Astrocyte of the cerebellum (primary cell): ENCODE data around the gene NOP14.

Experiments
- DNase-seq: peaks from one replicate; pipeline ENCODE4 v3.0.0-alpha.2; 2011; ENCODE audit warnings: low read depth
- H3K4me3 ChIP-seq: 2 replicates; pipeline ENCODE4 v1.5.1; 2011; ENCODE audit warnings: mild to moderate bottlenecking, low read depth, low read length, moderate library complexity
- CTCF ChIP-seq: IDR thresholded peaks from 2 replicates; pipeline ENCODE4 v1.5.1; 2012; ENCODE audit warnings: low read length, low read depth, moderate library complexity, mild to moderate bottlenecking; ENCODE audit errors: missing control alignments
- in situ Hi-C: cut with HindIII; loops from 2 replicates; pipeline ENCODE4 v1.10.0; 2017; ENCODE audit warnings: low sequenced_read_pairs

Gene NOP14

GRCh38 chr4:2933566-2934076, 29.6 kb downstream of the NOP14 start:
- in situ Hi-C loops: no loop called here
- no peak for TF ChIP-seq CTCF
- H3K4me3 ChIP-seq: peak overlapping the region; percentile 64
- DNase-seq: no peak

GRCh38 chr4:2932951-2933565, 30.1 kb downstream of the NOP14 start:
- in situ Hi-C loops: no loop called here
- no peak for TF ChIP-seq CTCF
- no peak for DNase-seq
- peak overlapping the region; percentile 64 for H3K4me3 ChIP-seq

- no peak for TF ChIP-seq CTCF
- DNase-seq: no peak
- peak overlapping the region; percentile 64 for H3K4me3 ChIP-seq
- in situ Hi-C loops: no loop called here
These were observed 30.8 kb downstream of the NOP14 start for GRCh38 chr4:2932321-2932950.

GRCh38 chr4:2931512-2932301, 31.5 kb downstream of the NOP14 start:
- TF ChIP-seq CTCF: no peak
- in situ Hi-C loops: no loop called here

GRCh38 chr4:2930758-2931511, 32.3 kb downstream of the NOP14 start:
- no peak overlapping the region for H3K4me3 ChIP-seq
- DNase-seq: no peak
- in situ Hi-C loops: no loop called here
- peak; percentile 28 for TF ChIP-seq CTCF

More at GRCh38 chr4:2931512-2932301, 31.5 kb downstream of the NOP14 start:
- no peak for DNase-seq
- no peak overlapping the region for H3K4me3 ChIP-seq
